OCI-LY3 (cell line): ENCODE measurements around the gene ARHGAP30.
"Not testable (repeated sequence)": the region's sequence is repeated elsewhere in the genome, so short reads cannot be mapped to it uniquely, and the experiment has no call there.

Experiments
- EZH2phosphoT487 ChIP-seq: fragments of 200-600 bp; shearing (Covaris generic); IDR thresholded peaks from 2 replicates; pipeline ENCODE4 v1.6.1; 2018; ENCODE audit warnings: antibody characterized with exemption, mixed run types, low read depth
- TF ChIP-seq, protein P1 (sequence below): fragments of 200-600, 300-600 bp; sonication (generic); IDR thresholded peaks from 2 replicates; pipeline ENCODE4 v1.5.1; 2014; ENCODE audit warnings: antibody characterized with exemption, low read length, low read depth

DNA sequence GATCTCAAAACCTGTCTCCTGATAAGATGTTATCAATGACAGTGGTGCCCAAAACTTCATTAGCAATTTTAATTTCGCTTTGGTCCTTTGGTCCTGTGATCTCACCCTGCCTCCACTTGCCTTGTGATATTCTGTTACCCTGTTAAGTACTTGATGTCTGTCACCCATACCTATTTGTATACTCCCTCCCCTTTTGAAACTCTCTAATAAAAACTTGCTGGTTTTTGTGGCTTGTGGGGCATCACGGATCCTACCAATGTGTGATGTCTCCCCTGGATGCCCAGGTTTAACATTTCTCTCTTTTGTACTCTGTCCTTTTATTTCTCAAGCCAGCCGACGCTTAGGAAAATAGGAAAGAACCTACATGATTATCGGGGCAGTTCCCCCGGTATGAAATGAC is 5.8 kb downstream of the ARHGAP30 start:
- TF ChIP-seq, protein P1, sequence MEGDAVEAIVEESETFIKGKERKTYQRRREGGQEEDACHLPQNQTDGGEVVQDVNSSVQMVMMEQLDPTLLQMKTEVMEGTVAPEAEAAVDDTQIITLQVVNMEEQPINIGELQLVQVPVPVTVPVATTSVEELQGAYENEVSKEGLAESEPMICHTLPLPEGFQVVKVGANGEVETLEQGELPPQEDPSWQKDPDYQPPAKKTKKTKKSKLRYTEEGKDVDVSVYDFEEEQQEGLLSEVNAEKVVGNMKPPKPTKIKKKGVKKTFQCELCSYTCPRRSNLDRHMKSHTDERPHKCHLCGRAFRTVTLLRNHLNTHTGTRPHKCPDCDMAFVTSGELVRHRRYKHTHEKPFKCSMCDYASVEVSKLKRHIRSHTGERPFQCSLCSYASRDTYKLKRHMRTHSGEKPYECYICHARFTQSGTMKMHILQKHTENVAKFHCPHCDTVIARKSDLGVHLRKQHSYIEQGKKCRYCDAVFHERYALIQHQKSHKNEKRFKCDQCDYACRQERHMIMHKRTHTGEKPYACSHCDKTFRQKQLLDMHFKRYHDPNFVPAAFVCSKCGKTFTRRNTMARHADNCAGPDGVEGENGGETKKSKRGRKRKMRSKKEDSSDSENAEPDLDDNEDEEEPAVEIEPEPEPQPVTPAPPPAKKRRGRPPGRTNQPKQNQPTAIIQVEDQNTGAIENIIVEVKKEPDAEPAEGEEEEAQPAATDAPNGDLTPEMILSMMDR, result not testable (repeated sequence)
- TF ChIP-seq EZH2phosphoT487, result not testable (repeated sequence)
